ENCODE data around the gene SLC13A2.

DNA sequence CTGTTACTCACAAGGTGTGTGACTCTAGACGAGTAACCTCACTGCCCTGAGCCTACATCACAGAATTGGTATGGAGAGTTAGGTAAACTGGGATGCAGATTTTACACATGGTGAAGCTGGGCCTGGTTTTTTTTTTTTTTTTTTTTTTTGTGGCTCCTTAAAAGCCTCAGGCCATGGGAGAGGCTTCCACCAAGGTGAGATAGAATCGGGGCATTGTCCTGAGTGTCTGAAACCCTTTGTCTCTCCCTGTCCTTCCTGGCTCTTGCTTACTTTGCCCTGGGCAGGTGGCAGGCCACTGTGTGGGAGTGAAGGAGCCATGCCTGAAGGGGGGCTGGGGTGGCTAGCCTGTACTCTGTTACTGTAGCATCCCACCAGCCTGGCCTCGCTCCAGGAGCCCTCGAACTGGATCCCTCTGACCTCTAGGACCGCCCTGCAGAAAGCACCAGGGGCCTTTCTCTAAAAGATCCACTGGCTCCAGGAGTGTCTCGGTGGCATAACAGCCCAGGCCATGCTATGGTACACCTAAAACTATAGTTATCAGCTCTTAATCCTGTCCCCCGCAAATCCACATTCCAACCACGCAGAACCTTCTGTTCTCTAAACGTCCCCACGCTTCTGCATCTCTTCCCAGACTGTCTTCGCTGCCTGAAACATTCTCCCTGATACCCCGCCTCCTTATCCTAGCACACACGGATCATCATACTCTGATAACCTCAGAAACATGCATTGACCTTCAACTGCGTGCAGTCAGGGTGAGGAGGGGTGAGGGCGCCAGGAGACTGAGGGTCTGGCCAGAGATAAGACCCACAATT is 1.7 kb upstream of the SLC13A2 start:
- TF ChIP-seq POLR2AphosphoS5 (IDR thresholded peaks at IDR 0.05; ENCODE audit: borderline replicate concordance, low read depth, low read length) (no peak), EZH2 (IDR thresholded peaks at IDR 0.05) (no peak), FOXP2 (optimal IDR thresholded peaks at IDR 0.05; ENCODE audit: control extremely low read depth, extremely low read length, insufficient read depth) (no peak)
